GM15510 (cell line): ENCODE results near the gene GALNT13.

Experiments used
- POLR2A ChIP-seq: IDR thresholded peaks from 3 replicates; pipeline ENCODE4 v1.6.1; 2011; ENCODE audit warnings: borderline replicate concordance; ENCODE audit not compliant: insufficient read length; ENCODE audit errors: extremely low read depth

The GALNT13 gene

DNA sequence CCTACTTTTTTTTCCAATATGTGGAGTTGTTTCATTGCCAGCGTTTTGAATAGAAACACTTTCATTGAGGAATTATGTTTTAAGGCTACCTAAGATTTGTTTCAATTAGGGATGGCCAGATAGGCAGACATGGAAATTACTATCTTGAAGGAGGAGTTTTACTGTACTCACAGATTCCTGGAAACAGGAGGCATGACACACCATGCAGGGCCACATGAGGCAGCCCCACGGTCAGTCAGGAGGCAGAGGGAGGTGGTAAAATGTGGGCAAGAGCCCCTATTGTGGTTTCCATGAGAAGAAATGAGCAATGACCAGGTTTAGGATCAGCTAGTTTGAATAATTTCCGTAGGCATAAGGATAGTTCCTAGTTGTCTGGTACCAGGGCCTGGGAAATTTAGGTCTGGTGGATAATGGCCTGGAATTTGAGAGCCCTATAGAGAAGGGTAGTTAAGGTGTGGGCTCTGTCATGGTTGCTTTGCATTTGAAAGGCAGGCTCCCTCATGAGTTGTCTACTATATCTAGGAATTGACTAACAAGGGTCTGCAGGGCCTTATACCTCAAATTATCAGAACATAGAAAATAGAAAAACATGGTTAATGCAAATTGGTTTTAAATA, 466.7 kb downstream of the GALNT13 start:
- TF ChIP-seq POLR2A: no peak

DNA sequence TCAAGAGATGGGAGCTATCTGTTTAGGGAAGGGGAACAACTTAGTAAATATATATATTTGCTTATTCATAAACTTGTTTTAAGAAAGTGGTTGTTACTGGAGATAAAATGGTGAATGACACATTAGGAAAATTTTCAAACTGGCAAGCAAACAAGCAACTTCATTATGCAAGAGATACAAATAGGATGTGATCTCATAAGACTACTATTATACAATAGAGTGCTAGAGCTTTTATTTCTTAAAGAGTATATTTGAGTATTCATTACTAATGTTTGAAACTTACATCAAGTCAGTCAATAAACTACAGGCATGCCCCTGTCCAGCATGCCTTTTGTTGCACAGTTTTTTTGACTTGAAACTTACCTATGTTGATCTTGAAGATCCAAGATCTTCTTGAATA, 471.6 kb downstream of the GALNT13 start:
- TF ChIP-seq POLR2A: no peak

DNA sequence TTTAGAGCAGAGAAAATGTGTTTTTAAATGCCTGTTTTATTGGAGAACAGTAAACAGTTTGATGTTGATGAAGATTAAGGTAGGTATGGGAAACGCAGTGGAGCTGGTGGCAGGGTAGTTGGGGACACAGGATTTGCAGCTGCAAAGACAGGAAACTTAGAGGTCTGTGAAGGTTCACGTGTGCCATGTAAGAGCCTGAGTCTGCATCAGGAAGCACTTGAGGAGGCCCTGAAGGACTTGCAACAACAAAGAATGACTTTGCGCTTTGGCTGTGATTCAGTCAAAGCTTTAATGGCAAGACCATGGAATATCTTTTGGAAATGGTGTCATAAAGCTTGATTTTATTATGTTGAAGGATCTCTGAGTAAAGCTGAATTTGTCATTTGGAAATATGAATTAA, 479.2 kb downstream of the GALNT13 start:
- no peak for TF ChIP-seq POLR2A

DNA sequence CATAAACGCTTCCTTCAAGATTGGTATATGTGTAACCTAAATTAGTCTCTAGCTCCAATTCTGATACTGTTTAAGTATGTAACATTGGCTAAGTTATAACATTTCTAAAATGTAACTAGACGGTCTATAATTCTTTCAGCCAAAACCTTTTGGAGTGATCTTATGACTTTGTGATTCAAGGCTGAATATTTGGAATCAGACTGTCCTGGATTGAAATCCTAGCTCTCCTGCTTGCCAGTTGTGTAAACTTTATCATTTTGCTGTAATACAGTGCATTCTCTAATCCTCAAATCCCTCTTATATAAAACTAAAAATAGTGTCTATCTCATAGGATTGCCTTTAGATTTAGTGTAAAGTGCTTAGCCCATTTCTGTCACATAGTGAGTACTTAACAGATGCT, 489.6 kb downstream of the GALNT13 start:
- no peak for TF ChIP-seq POLR2A

GRCh38 chr2:154368153-154368552, 496.4 kb downstream of the GALNT13 start:
- no peak for TF ChIP-seq POLR2A

DNA sequence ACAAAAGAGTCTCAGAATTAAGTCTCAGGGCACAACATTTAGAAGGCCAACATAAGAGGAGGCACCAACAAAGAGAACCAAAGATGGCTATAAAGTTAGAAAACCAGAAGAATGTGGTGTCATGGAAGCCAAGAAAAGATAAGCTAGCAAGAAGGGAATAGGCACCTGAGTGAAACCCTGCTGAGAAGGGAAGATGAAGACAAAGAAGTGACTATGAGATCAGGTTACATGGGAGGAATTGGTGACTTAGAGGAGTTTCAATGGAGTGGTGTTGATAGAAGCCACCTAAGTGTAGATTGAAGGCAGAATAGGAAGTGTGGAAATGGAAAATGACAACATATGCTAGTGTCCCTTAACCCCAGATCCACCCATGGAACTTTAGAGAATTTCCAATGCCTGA, 499.2 kb downstream of the GALNT13 start:
- no peak for TF ChIP-seq POLR2A

GRCh38 chr2:154374416-154374815, 502.7 kb downstream of the GALNT13 start:
- no peak for TF ChIP-seq POLR2A

DNA sequence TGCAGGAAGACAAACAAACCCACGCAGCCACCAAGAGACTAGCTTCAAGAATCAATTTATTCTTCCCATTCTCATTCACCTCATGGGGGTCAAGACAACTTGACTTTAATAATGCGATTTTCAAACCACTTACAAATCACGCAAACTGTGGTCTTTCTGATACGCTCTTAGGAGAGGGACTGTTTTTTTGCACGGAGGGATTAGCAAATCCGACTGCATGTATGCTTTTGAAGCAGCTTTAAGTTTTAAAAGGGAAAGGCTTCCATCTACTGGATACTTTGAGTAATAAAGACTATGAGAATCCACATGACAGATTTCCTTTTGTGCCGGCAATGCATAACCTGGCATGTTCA, 503.8 kb downstream of the GALNT13 start:
- TF ChIP-seq POLR2A: no peak

DNA sequence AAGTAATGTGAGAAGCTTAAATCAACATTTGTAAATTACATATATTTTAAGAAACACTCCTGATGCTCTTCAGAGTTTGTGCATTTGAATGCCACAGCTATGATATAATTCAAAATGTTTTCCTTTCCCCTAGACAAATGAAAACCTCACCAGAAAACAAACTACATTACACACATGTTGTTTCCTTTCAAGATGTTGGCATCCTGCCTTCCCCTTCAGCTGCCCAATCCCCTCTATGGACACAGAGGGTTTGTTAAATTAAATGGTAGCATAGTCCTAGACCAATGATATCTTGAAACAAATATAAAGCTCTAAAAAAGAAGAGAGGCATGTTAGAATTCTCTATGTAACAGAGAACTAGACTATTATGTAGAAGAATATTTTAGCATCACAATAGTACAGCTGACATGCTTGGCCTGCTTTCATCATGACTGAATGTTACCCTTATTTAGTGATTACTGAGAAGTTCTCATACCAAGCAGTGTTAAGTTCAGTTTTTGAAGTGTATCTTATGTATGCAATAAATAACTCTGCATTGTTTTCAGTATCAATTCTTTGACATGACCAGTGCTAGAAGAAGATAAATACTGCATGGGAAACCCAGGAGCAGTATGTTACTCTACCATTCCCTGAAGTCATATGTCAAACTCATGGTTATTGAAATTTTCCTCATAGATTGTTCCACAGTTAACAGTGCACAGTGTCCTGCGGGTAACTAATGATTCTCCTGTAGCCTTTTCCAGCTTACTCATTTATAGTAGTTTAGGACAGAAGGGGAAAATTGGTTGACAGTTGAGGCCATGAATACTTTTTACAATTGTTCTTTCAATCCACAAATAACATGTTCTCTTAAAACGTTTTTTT, 510.4 kb downstream of the GALNT13 start:
- no peak for TF ChIP-seq POLR2A

- no peak for TF ChIP-seq POLR2A
Observed at GRCh38 chr2:154386186-154386585, 514.5 kb downstream of the GALNT13 start.

DNA sequence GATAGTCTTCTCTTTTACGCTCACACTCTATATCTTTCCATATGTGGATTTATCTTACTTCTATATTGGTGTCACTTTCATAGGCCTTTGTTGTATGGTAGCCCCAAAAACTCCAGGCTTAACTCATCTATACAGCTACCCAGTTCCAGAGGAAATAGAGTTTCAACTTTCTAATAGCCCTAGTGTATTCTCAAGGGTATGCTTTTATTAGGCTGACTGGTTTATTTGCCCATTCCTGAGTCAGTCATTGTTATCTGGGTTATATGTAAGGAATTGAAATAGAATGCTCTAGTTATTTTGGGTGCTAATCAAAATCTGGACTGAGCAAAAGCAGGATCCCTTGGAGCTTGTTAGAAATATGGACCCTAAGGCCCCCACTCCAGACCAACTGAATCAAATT, 519.3 kb downstream of the GALNT13 start:
- no peak for TF ChIP-seq POLR2A

DNA sequence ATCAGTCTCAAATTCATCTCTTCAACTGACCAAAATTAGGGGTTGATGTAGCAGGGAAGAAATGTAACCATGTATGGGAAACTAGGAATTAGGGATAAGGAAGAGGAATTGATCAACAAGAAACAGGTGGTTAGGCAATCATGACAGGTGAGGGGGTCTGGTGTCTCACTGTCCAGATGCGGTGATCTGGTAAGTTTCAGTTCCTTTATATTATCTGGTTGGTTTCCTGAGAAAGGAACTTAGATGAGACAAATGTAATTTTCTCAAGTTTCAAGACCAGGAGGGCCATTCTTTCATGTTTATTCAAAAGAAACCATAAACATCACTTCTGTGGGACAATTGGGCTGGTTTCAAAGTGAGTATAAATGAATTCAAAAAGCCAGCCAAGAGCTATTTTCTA, 520.5 kb downstream of the GALNT13 start:
- TF ChIP-seq POLR2A: no peak

DNA sequence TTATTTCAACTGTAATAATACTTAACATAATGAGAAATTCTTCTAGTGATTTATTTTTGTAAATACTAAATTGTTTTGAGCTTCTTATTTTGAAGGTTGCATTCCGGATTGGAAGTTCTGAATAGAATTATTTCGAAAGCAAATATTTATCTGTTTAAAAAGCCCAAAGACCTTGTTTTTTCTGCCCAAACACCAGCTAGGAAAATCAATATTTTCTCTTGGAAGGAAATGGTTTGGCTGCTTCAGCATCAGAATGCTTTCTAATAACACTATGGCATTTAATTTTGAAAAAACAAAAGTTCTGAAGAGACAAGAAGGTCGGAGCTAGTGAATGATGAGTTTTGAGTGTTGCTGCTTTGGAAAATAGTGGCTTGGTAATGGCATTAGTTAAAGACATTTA, 522.9 kb downstream of the GALNT13 start:
- TF ChIP-seq POLR2A: no peak

DNA sequence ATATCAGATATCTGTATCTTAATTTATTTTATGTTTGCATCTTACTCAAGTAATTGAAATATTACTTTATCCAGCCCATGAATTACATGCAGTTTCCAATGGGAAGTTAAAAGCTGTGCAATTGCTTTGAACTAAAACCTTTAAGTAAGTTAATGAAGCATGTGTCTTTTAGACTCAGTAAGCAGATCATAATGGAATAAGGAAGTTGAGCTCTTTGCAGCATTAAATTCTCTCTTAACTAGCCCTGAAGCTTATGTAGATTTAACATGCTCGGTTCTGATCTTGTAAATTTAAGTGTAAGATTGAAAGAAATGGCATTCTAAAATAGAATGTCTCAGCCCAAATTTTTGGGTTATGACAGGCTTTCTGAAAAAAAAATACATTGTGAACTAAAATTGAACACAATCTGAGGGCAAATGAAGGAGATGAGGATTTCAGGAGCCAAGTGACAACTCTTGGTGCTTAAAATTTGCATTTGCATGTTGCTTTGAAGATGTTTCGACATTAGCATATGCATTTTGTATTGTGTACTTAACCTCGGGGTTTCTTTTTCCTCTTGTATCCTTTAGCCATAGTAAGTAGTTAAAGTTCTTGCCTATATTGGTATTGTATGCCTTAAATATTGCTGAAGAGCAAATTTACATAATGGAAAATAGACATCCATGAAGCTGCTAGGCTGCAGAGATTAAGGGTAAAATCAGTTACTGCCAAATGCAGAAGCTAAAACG, 529.0 kb downstream of the GALNT13 start:
- no peak for TF ChIP-seq POLR2A

DNA sequence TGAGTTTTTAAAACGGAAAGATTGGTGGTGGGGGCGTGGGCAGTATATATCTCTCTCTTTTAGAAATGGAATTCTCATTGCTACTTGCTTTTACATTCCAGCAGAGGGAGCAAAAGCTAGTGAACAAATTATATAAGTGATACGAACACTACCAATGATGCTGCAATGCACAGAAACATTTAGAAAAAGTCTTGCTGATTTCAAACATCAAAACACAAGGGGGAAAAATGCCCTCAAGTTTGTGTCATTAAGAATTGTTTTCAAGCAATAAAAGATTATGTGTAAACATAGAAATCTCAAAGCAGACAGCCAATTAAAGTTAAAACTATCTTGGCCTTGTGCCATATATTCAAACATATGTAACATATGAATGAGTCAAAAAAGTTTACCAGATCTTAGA, 530.5 kb downstream of the GALNT13 start:
- no peak for TF ChIP-seq POLR2A
